HEK293 (cell line): ENCODE measurements around the gene BBC3.

Source experiments
- CTCF ChIA-PET: fragments of 350-600 bp; formaldehyde crosslinking; extraction: SDS; loops from one replicate; lab custom pipeline; 2021; ENCODE audit warnings: antibody characterized with exemption; lab: Yijun Ruan, JAX
- POLR2A ChIA-PET: fragments of 300-600 bp; formaldehyde crosslinking; extraction: SDS; loops from one replicate; lab custom pipeline; 2020; ENCODE audit warnings: antibody characterized with exemption, inconsistent platforms; lab: Yijun Ruan, JAX
- H3K27ac ChIP-seq: fragments of 200-500 bp; sonication (Bioruptor generic); 2 replicates; pipeline ENCODE4 v1.5.1; 2014; ENCODE audit warnings: low read depth, low read length, control low read depth, inconsistent platforms; ENCODE audit errors: extremely low read depth
- H3K36me3 ChIP-seq, 2 experiments: fragments of 200-500 bp in 1 of 2; sonication (Bioruptor generic) in 1 of 2; 1 replicate in 1 of 2; 2 replicates in 1 of 2; pipeline ENCODE4 v1.5.1; 2014 to 2017; ENCODE audit warnings: inconsistent platforms in 2 of 2, low read length in 2 of 2; ENCODE audit not compliant: control insufficient read depth in 2 of 2, insufficient read depth in 1 of 2
- H3K4me1 ChIP-seq: fragments of 200-500 bp; sonication (Bioruptor generic); 2 replicates; pipeline ENCODE4 v1.5.1; 2014; ENCODE audit warnings: mild to moderate bottlenecking, low read length, inconsistent platforms; ENCODE audit not compliant: control insufficient read depth, insufficient read depth
- H3K4me3 ChIP-seq: 2 replicates; pipeline ENCODE4 v1.5.1; 2011; ENCODE audit warnings: low read depth, mild to moderate bottlenecking, control low read depth, low read length, moderate library complexity
- H3K9me3 ChIP-seq: fragments of 200-500 bp; sonication (Bioruptor generic); 2 replicates; pipeline ENCODE4 v1.5.1; 2014; ENCODE audit warnings: low read depth, low read length, inconsistent platforms; ENCODE audit not compliant: control insufficient read depth, insufficient read depth
- BCL11B ChIP-seq: fragments of 450-650 bp; formaldehyde crosslinking; IDR thresholded peaks from 2 replicates; pipeline ENCODE4 v1.5.1; 2016; ENCODE audit warnings: low read depth, missing biosample characterization, missing genetic modification characterization
- FEZF1 ChIP-seq: fragments of 450-650 bp; formaldehyde crosslinking; IDR thresholded peaks from 2 replicates; pipeline ENCODE4 v1.5.1; 2016; ENCODE audit warnings: missing biosample characterization, missing genetic modification characterization
- GLI4 ChIP-seq: fragments of 450-650 bp; formaldehyde crosslinking; IDR thresholded peaks from 2 replicates; pipeline ENCODE4 v1.5.1; 2016; ENCODE audit warnings: missing biosample characterization, missing genetic modification characterization
- REPIN1 ChIP-seq: fragments of 450-650 bp; formaldehyde crosslinking; IDR thresholded peaks from 2 replicates; pipeline ENCODE4 v1.5.1; 2017; ENCODE audit warnings: missing biosample characterization, missing genetic modification characterization, low read depth
- ZEB2 ChIP-seq: fragments of 450-650 bp; formaldehyde crosslinking; IDR thresholded peaks from 2 replicates; pipeline ENCODE4 v1.5.1; 2016; ENCODE audit warnings: missing biosample characterization, missing genetic modification characterization
- ZNF10 ChIP-seq: fragments of 450-650 bp; formaldehyde crosslinking; IDR thresholded peaks from 2 replicates; pipeline ENCODE4 v1.5.1; 2017; ENCODE audit warnings: missing biosample characterization, missing genetic modification characterization
- ZNF138 ChIP-seq: fragments of 450-650 bp; formaldehyde crosslinking; IDR thresholded peaks from 2 replicates; pipeline ENCODE4 v1.5.1; 2016; ENCODE audit warnings: missing biosample characterization, missing genetic modification characterization, borderline replicate concordance
- ZNF184 ChIP-seq: fragments of 450-650 bp; IDR thresholded peaks from 2 replicates; pipeline ENCODE4 v1.5.1; 2018; ENCODE audit warnings: missing biosample characterization, mild to moderate bottlenecking, missing genetic modification characterization
- ZNF311 ChIP-seq: fragments of 450-650 bp; formaldehyde crosslinking; IDR thresholded peaks from 2 replicates; pipeline ENCODE4 v1.5.1; 2017; ENCODE audit warnings: missing biosample characterization, missing genetic modification characterization, borderline replicate concordance
- ZNF501 ChIP-seq: fragments of 450-650 bp; formaldehyde crosslinking; IDR thresholded peaks from 2 replicates; pipeline ENCODE4 v1.5.1; 2016; ENCODE audit warnings: missing biosample characterization, missing genetic modification characterization
- ZNF654 ChIP-seq: fragments of 450-650 bp; formaldehyde crosslinking; IDR thresholded peaks from 2 replicates; pipeline ENCODE4 v1.5.1; 2016; ENCODE audit warnings: low read depth, missing biosample characterization, missing genetic modification characterization
- ZNF664 ChIP-seq: fragments of 450-650 bp; formaldehyde crosslinking; IDR thresholded peaks from 2 replicates; pipeline ENCODE4 v1.5.1; 2016; ENCODE audit warnings: missing biosample characterization, missing genetic modification characterization
- ZNF677 ChIP-seq: fragments of 450-650 bp; IDR thresholded peaks from 2 replicates; pipeline ENCODE4 v1.5.0; 2018; ENCODE audit warnings: missing biosample characterization, mild to moderate bottlenecking, missing genetic modification characterization, moderate library complexity
- ZNF776 ChIP-seq: fragments of 450-650 bp; formaldehyde crosslinking; IDR thresholded peaks from 2 replicates; pipeline ENCODE4 v1.5.0; 2017; ENCODE audit warnings: missing biosample characterization, missing genetic modification characterization, borderline replicate concordance
- ZNF837 ChIP-seq: fragments of 450-650 bp; formaldehyde crosslinking; IDR thresholded peaks from 2 replicates; pipeline ENCODE4 v1.5.1; 2016; ENCODE audit warnings: missing biosample characterization, missing genetic modification characterization
- TF ChIP-seq, protein P1 (sequence below): IDR thresholded peaks from 2 replicates; pipeline ENCODE4 v1.6.1; 2011; ENCODE audit warnings: mild to moderate bottlenecking, low read depth, low read length, borderline replicate concordance
- TF ChIP-seq, protein P2 (sequence below): sonication (generic); formaldehyde crosslinking; IDR thresholded peaks from 2 replicates; pipeline ENCODE4 v1.8.1; 2022; ENCODE audit warnings: mild to moderate bottlenecking, moderate library complexity, missing genetic modification reagents
- TF ChIP-seq, protein P3 (sequence below): fragments of 450-650 bp; formaldehyde crosslinking; conservative IDR thresholded peaks from 2 replicates; pipeline ENCODE4 v1.5.1; 2016; ENCODE audit warnings: low read depth, missing biosample characterization, missing genetic modification characterization
- TF ChIP-seq, protein P4 (sequence below): fragments of 450-650 bp; IDR thresholded peaks from 2 replicates; pipeline ENCODE4 v1.5.1; 2018; ENCODE audit warnings: missing biosample characterization, mild to moderate bottlenecking, missing genetic modification characterization
- TF ChIP-seq, protein P5 (sequence below): fragments of 450-650 bp; formaldehyde crosslinking; IDR thresholded peaks from 2 replicates; pipeline ENCODE4 v1.5.1; 2017; ENCODE audit warnings: missing biosample characterization, missing genetic modification characterization
- TF ChIP-seq, protein P6 (sequence below): fragments of 450-650 bp; formaldehyde crosslinking; IDR thresholded peaks from 2 replicates; pipeline ENCODE4 v1.5.0; 2017; ENCODE audit warnings: missing biosample characterization, missing genetic modification characterization, borderline replicate concordance

The BBC3 gene

DNA sequence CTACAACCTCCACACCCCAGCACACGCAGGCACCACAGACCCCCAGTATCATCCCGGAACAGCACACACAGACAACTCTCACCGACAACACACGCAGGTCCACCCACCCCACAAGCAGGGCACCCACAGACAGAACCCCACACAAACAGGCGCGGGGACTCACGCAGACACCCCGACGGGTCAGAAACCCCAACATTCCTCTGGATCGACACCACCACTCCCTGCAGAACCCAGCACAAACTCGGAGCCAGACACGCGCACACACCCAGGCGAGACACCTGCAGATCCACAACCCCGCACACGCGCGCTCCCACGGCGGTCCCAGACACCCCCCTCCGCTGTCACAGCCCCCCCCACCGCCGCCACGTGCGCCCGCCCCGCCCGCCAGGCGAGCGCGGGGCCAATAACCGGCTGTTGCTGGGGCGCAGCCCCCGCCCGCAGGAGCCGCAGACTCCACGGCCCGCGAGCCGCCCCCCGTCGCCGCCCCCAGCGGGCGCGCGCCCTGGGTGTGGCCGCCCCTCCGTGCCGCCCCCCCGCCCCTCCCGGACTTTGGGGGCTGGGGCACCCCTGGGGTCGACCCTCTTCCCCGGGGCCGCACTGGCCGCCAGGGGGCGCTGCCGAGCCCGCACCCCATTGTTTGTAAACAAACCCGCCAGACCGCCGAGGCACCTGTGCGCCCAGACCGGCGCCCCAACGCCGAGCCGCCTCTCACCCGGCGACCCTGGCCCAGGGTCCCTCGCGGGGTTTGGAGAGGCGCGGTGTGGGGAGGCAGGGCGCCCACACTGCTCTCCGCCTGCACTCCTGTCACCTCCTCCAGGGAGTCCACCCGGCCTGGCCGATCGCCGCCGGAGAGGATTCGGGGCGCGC, 712 bp downstream of the BBC3 start (continued):
- TF ChIP-seq, protein P1, sequence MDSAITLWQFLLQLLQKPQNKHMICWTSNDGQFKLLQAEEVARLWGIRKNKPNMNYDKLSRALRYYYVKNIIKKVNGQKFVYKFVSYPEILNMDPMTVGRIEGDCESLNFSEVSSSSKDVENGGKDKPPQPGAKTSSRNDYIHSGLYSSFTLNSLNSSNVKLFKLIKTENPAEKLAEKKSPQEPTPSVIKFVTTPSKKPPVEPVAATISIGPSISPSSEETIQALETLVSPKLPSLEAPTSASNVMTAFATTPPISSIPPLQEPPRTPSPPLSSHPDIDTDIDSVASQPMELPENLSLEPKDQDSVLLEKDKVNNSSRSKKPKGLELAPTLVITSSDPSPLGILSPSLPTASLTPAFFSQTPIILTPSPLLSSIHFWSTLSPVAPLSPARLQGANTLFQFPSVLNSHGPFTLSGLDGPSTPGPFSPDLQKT: no peak
- peak; percentile 38 for TF ChIP-seq ZEB2 (tag by site-specific recombination)
- TF ChIP-seq, protein P2, sequence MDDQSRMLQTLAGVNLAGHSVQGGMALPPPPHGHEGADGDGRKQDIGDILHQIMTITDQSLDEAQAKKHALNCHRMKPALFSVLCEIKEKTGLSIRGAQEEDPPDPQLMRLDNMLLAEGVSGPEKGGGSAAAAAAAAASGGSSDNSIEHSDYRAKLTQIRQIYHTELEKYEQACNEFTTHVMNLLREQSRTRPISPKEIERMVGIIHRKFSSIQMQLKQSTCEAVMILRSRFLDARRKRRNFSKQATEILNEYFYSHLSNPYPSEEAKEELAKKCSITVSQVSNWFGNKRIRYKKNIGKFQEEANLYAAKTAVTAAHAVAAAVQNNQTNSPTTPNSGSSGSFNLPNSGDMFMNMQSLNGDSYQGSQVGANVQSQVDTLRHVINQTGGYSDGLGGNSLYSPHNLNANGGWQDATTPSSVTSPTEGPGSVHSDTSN (CRISPR knock-in tag): no peak
- TF ChIP-seq GLI4 (tag by site-specific recombination): peak; percentile 83; the same call in 1 of the 2 replicates
- TF ChIP-seq, protein P3, sequence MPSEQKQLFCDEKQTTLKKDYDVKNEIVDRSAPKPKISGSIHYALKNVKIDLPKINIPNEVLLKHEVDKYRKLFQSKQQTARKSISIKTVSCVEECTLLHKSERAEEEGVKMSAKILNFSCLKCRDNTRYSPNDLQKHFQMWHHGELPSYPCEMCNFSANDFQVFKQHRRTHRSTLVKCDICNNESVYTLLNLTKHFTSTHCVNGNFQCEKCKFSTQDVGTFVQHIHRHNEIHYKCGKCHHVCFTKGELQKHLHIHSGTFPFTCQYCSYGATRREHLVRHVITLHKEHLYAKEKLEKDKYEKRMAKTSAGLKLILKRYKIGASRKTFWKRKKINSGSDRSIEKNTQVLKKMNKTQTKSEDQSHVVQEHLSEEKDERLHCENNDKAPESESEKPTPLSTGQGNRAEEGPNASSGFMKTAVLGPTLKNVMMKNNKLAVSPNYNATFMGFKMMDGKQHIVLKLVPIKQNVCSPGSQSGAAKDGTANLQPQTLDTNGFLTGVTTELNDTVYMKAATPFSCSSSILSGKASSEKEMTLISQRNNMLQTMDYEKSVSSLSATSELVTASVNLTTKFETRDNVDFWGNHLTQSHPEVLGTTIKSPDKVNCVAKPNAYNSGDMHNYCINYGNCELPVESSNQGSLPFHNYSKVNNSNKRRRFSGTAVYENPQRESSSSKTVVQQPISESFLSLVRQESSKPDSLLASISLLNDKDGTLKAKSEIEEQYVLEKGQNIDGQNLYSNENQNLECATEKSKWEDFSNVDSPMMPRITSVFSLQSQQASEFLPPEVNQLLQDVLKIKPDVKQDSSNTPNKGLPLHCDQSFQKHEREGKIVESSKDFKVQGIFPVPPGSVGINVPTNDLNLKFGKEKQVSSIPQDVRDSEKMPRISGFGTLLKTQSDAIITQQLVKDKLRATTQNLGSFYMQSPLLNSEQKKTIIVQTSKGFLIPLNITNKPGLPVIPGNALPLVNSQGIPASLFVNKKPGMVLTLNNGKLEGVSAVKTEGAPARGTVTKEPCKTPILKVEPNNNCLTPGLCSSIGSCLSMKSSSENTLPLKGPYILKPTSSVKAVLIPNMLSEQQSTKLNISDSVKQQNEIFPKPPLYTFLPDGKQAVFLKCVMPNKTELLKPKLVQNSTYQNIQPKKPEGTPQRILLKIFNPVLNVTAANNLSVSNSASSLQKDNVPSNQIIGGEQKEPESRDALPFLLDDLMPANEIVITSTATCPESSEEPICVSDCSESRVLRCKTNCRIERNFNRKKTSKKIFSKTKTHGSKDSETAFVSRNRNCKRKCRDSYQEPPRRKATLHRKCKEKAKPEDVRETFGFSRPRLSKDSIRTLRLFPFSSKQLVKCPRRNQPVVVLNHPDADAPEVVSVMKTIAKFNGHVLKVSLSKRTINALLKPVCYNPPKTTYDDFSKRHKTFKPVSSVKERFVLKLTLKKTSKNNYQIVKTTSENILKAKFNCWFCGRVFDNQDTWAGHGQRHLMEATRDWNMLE (tag by site-specific recombination): no peak
- TF ChIP-seq FEZF1 (tag by site-specific recombination): no peak
- no peak for TF ChIP-seq ZNF654 (tag by site-specific recombination)

DNA sequence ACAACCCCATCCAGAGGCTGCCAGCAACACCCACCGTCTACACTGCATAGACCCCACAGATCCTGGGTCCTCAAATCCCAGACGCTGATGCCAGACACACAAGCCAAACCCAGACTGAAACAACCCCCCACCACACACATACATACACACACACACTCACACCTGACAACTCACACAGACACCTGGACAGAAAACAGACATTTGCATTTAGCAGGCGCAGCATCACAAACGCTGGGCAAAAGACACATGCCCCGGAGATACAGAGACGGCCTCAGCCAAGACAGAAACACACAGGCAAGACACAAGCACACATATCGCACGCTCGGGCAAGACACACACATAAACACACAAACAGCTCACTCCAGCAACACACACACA, 1.3 kb downstream of the BBC3 start:
- H3K9me3 ChIP-seq: no peaks in the 10 kb centered on the region
- peaks cover 5 to 6% of the 10 kb centered on the region in 2 experiments; a peak in 2 of 3 replicates for H3K36me3 ChIP-seq
- POLR2A ChIA-PET: interaction anchor here (0.5 to 6.8 kb wide), 5 partner anchors 14 to 117 kb away, joined by 3 to 112 read pairs (median 5); partner anchors contain the start of gene ZC3H4
- CTCF ChIA-PET: interaction anchor here (1.8 to 7.6 kb wide), 2 partner anchors 17 to 19 kb away, joined by 10 to 86 read pairs; no protein-coding TSS in a partner anchor
- peaks cover 29% of the 10 kb centered on the region for H3K4me1 ChIP-seq
- H3K4me3 ChIP-seq: peak overlapping the region; percentile 91
- H3K27ac ChIP-seq: peak overlapping the region; percentile 67; the same call in 1 of the 2 replicates
- TF ChIP-seq ZEB2 (tag by site-specific recombination) (peak; percentile 46; the same call in 1 of the 2 replicates), REPIN1 (tag by site-specific recombination) (peak; percentile 79; the same call in 1 of the 2 replicates), ZNF311 (tag by site-specific recombination) (no peak), ZNF10 (peak; percentile 54; the same call in 1 of the 2 replicates), ZNF837 (tag by site-specific recombination) (no peak), ZNF677 (no peak), ZNF501 (tag by site-specific recombination) (peak; percentile 47; the same call in 1 of the 2 replicates), BCL11B (tag by site-specific recombination) (0 out of 2 replicates have a peak, but pooled peaks have one; percentile 56), ZNF664 (no peak), ZNF138 (tag by site-specific recombination) (peak; percentile 4; the same call in 1 of the 2 replicates), ZNF776 (tag by site-specific recombination) (no peak), ZNF184 (tag by site-specific recombination) (no peak)
- TF ChIP-seq, protein P4, sequence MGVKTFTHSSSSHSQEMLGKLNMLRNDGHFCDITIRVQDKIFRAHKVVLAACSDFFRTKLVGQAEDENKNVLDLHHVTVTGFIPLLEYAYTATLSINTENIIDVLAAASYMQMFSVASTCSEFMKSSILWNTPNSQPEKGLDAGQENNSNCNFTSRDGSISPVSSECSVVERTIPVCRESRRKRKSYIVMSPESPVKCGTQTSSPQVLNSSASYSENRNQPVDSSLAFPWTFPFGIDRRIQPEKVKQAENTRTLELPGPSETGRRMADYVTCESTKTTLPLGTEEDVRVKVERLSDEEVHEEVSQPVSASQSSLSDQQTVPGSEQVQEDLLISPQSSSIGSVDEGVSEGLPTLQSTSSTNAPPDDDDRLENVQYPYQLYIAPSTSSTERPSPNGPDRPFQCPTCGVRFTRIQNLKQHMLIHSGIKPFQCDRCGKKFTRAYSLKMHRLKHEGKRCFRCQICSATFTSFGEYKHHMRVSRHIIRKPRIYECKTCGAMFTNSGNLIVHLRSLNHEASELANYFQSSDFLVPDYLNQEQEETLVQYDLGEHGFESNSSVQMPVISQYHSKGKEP (tag by site-specific recombination): no peak
- TF ChIP-seq, protein P5, sequence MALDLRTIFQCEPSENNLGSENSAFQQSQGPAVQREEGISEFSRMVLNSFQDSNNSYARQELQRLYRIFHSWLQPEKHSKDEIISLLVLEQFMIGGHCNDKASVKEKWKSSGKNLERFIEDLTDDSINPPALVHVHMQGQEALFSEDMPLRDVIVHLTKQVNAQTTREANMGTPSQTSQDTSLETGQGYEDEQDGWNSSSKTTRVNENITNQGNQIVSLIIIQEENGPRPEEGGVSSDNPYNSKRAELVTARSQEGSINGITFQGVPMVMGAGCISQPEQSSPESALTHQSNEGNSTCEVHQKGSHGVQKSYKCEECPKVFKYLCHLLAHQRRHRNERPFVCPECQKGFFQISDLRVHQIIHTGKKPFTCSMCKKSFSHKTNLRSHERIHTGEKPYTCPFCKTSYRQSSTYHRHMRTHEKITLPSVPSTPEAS (tag by site-specific recombination): peak; percentile 84; the same call in 1 of the 2 replicates
- TF ChIP-seq, protein P6, sequence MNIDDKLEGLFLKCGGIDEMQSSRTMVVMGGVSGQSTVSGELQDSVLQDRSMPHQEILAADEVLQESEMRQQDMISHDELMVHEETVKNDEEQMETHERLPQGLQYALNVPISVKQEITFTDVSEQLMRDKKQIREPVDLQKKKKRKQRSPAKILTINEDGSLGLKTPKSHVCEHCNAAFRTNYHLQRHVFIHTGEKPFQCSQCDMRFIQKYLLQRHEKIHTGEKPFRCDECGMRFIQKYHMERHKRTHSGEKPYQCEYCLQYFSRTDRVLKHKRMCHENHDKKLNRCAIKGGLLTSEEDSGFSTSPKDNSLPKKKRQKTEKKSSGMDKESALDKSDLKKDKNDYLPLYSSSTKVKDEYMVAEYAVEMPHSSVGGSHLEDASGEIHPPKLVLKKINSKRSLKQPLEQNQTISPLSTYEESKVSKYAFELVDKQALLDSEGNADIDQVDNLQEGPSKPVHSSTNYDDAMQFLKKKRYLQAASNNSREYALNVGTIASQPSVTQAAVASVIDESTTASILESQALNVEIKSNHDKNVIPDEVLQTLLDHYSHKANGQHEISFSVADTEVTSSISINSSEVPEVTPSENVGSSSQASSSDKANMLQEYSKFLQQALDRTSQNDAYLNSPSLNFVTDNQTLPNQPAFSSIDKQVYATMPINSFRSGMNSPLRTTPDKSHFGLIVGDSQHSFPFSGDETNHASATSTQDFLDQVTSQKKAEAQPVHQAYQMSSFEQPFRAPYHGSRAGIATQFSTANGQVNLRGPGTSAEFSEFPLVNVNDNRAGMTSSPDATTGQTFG (tag by site-specific recombination): 0 out of 2 replicates have a peak, but pooled peaks have one; percentile 5
